Endothelial cell of umbilical vein (primary cell): ENCODE results near the gene UBE4B. TPM values are rescaled to one million over a fixed set of nuclear protein-coding genes. Genes with fewer than 3 reads are reported as not detected.

Experiments used
- BruUV-seq: library from RNA; stranded (reverse); fragments of 400-500 nt; replicated peaks from 2 replicates; lab custom pipeline; 2021; lab: Mats Ljungman, UMichigan
- CTCF ChIA-PET: fragments of 300-600, 350-600 bp; sonication (Branson Sonifier 250); formaldehyde crosslinking; loops from one replicate; lab custom pipeline; 2021; ENCODE audit warnings: antibody characterized with exemption, inconsistent platforms; lab: Charles Lee
- POLR2A ChIA-PET: fragments of 300-600, 350-600 bp; sonication (Branson Sonifier 250); formaldehyde crosslinking; loops from one replicate; lab custom pipeline; 2021; ENCODE audit warnings: antibody characterized with exemption, inconsistent platforms; lab: Charles Lee
- DNase-seq: peaks from one replicate; pipeline ENCODE4 v3.0.0-alpha.2; 2011; ENCODE audit warnings: low read depth, low spot score
- FAIRE-seq: peaks from 2 replicates; lab custom pipeline; 2011; peaks lifted over from hg19 to GRCh38; lab: Jason Lieb, UNC
- H2AFZ ChIP-seq: 2 replicates; pipeline ENCODE4 v1.6.0; 2012; ENCODE audit warnings: low read depth, low read length, control low read depth, inconsistent platforms
- H3K27ac ChIP-seq: 2 replicates; pipeline ENCODE4 v1.5.1; 2011; ENCODE audit warnings: low read depth, mild to moderate bottlenecking, control low read depth, low read length, moderate library complexity; ENCODE audit not compliant: insufficient read depth
- H3K27me3 ChIP-seq, 2 experiments: 2 replicates each; pipeline versions ENCODE4 v1.6.0 to v1.6.1; 2011; ENCODE audit warnings: low read length in 2 of 2, mixed read lengths in 1 of 2; ENCODE audit not compliant: control insufficient read depth in 2 of 2, insufficient read depth in 2 of 2
- H3K36me3 ChIP-seq, 2 experiments: 2 replicates in 1 of 2; 3 replicates in 1 of 2; pipeline ENCODE4 v1.5.1; 2011; ENCODE audit warnings: low read length in 2 of 2, mild to moderate bottlenecking in 1 of 2, moderate library complexity in 1 of 2; ENCODE audit not compliant: control insufficient read depth in 2 of 2, insufficient read depth in 2 of 2; ENCODE audit errors: extremely low read depth in 1 of 2
- H3K4me1 ChIP-seq: 3 replicates; pipeline ENCODE4 v1.5.1; 2011; ENCODE audit warnings: mild to moderate bottlenecking, low read length; ENCODE audit not compliant: control insufficient read depth, insufficient read depth; ENCODE audit errors: extremely low read depth
- H3K4me2 ChIP-seq: 2 replicates; pipeline ENCODE4 v1.6.1; 2011; ENCODE audit warnings: low read length, control low read depth, mixed read lengths; ENCODE audit not compliant: insufficient read depth
- H3K4me3 ChIP-seq, 3 experiments: fragments of 200-600 bp in 1 of 3; sonication (generic), shearing (Covaris generic) in 1 of 3; replicated peaks in 1 of 3; 2 replicates each; pipeline ENCODE4 v1.5.1; 2011 to 2016; ENCODE audit warnings: control low read depth in 3 of 3, low read length in 3 of 3, mild to moderate bottlenecking in 2 of 3, inconsistent platforms in 1 of 3, low read depth in 1 of 3, moderate library complexity in 1 of 3; ENCODE audit not compliant: insufficient read depth in 1 of 3
- H3K79me2 ChIP-seq: 2 replicates; pipeline ENCODE4 v1.6.0; 2012; ENCODE audit warnings: low read length, inconsistent platforms; ENCODE audit not compliant: control insufficient read depth, insufficient read depth
- H3K9ac ChIP-seq: replicated peaks from 2 replicates; pipeline ENCODE3; 2011; ENCODE audit warnings: low read length, control low read depth; ENCODE audit not compliant: insufficient read depth; ENCODE audit errors: extremely low read depth
- H3K9me1 ChIP-seq: replicated peaks from 3 replicates; pipeline ENCODE4 v1.6.0; 2011; ENCODE audit warnings: mild to moderate bottlenecking, low read length; ENCODE audit not compliant: control insufficient read depth, insufficient read depth; ENCODE audit errors: extremely low read depth
- H3K9me3 ChIP-seq: replicated peaks from 2 replicates; pipeline ENCODE4 v1.5.1; 2012; ENCODE audit warnings: low read length, inconsistent platforms; ENCODE audit not compliant: control insufficient read depth, insufficient read depth
- H4K20me1 ChIP-seq: replicated peaks from 2 replicates; pipeline ENCODE3; 2011; ENCODE audit warnings: mild to moderate bottlenecking, low read length; ENCODE audit not compliant: control insufficient read depth, insufficient read depth; ENCODE audit errors: extremely low read depth
- CTCF ChIP-seq, 2 donors: IDR thresholded peaks; 1 replicate in 1 of 2; 2 replicates in 1 of 2; pipeline ENCODE4 v1.5.1; 2011; ENCODE audit warnings: low read length in 2 of 2, mild to moderate bottlenecking in 2 of 2, moderate library complexity in 2 of 2, control low read depth in 1 of 2, inconsistent platforms in 1 of 2, low read depth in 1 of 2; ENCODE audit not compliant: insufficient read depth in 1 of 2; ENCODE audit errors: extremely low read depth in 1 of 2
- EZH2 ChIP-seq: IDR thresholded peaks from 2 replicates; pipeline ENCODE4 v1.6.1; 2012; ENCODE audit warnings: borderline replicate concordance, low read depth, mild to moderate bottlenecking, moderate library complexity, low read length, inconsistent platforms; ENCODE audit not compliant: severe bottlenecking
- FOS ChIP-seq: IDR thresholded peaks from 2 replicates; pipeline ENCODE4 v1.6.1; 2011; ENCODE audit warnings: mild to moderate bottlenecking, low read length, moderate library complexity, borderline replicate concordance; ENCODE audit not compliant: insufficient read depth
- GATA2 ChIP-seq: IDR thresholded peaks from 2 replicates; pipeline ENCODE4 v1.7.0; 2011; ENCODE audit warnings: low read depth, mild to moderate bottlenecking, moderate library complexity, mixed read lengths, low read length; ENCODE audit not compliant: insufficient read length, insufficient read depth
- JUN ChIP-seq: IDR thresholded peaks from 2 replicates; pipeline ENCODE4 v1.6.1; 2011; ENCODE audit warnings: borderline replicate concordance, low read depth; ENCODE audit not compliant: insufficient read length, insufficient read depth
- MAX ChIP-seq: IDR thresholded peaks from 2 replicates; pipeline ENCODE4 v1.6.1; 2011; ENCODE audit not compliant: insufficient read depth, insufficient read length
- MYC ChIP-seq: IDR thresholded peaks from one replicate; pipeline ENCODE4 v1.6.1; 2011; ENCODE audit warnings: mild to moderate bottlenecking, low read depth, low read length
- POLR2A ChIP-seq: IDR thresholded peaks from 2 replicates; pipeline ENCODE4 v1.6.1; 2012; ENCODE audit warnings: low read depth, mild to moderate bottlenecking, control low read depth, low read length
- POLR2AphosphoS5 ChIP-seq: IDR thresholded peaks from 2 replicates; pipeline ENCODE4 v1.6.1; 2012; ENCODE audit warnings: low read depth, mild to moderate bottlenecking, control low read depth, low read length, moderate library complexity; ENCODE audit not compliant: insufficient read depth
- dilution Hi-C: fragments of 300-500 bp; cut with MboI; formaldehyde crosslinking; loops from one replicate; pipeline ENCODE4 v1.15.0; 2019; ENCODE audit warnings: low sequenced_read_pairs; ENCODE audit not compliant: extremely low pct_ligation_motif_present
- intact Hi-C: fragments of 100-400 bp; cut with micrococcal nuclease; formaldehyde crosslinking; loops from one replicate; pipeline ENCODE4 v1.10.0; 2022
- polyA plus RNA-seq, 4 experiments: library from polyadenylated mRNA; depleted of rRNA in 3 of 4; stranded (reverse) in 3 of 4; unstranded in 1 of 4; fragments of >200 nt; gene quantifications; 2 replicates each; pipeline versions ENCODE4 v1.2.1 to v1.2.3, GENCODE V29; 2011 to 2012; ENCODE audit warnings: missing spikeins in 1 of 4
- total RNA-seq: library from RNA; stranded (reverse); gene quantifications from 2 replicates; pipeline ENCODE4 v1.2.3, GENCODE V29; 2021

Gene UBE4B
- total and polyA plus RNA-seq, 2 donors (not counting 3 experiments of a cell fraction or from before 2014, with no cell fraction given): 17.8 to 54.5 TPM

GRCh38 chr1:10063878-10064277 is 31.1 kb downstream of the UBE4B start:
- dilution Hi-C loops (no loop called here), intact Hi-C loops (no loop called here)
- Histone ChIP-seq H3K9me1 (no peaks in the 10 kb centered on the region), H3K4me3 (no peak overlapping the region), H3K27me3 (no peaks in the 10 kb centered on the region), H3K9ac (no peak overlapping the region), H4K20me1 (no peaks in the 10 kb centered on the region), H3K4me2 (no peak overlapping the region), H3K79me2 (peaks cover 29% of the 10 kb centered on the region), H3K27ac (no peak overlapping the region), H3K9me3 (no peaks in the 10 kb centered on the region), H3K36me3 (no peaks in the 10 kb centered on the region), H3K4me1 (peaks cover 26% of the 10 kb centered on the region), H2AFZ (no peak overlapping the region)
- TF ChIP-seq GATA2: no peak
- TF ChIP-seq FOS: no peak
- no peak for TF ChIP-seq EZH2
- TF ChIP-seq MAX: no peak
- TF ChIP-seq CTCF (IDR thresholded peaks at IDR 0.05; ENCODE audit: extremely low read depth in 1 of 2, insufficient read depth in 1 of 2, low read depth in 1 of 2, low read length in 2 of 2): no peak
- TF ChIP-seq POLR2A: no peak
- no peak for TF ChIP-seq MYC
- TF ChIP-seq POLR2AphosphoS5: no peak
- TF ChIP-seq JUN: no peak
- DNase-seq: no peak
- POLR2A ChIA-PET: interaction anchor here (0.7 kb wide), 1 partner anchor 233 kb away, joined by 3 read pairs; no protein-coding TSS in a partner anchor
- CTCF ChIA-PET: interaction anchor here (1.2 kb wide), 1 partner anchor 13 kb away, joined by 3 read pairs; no protein-coding TSS in a partner anchor
- no peak for FAIRE-seq
- BruUV-seq: no TSS peak
